Measurements from ENCODE around the gene MMADHC.
A peak's percentile ranks its signal among the peaks of the same experiment; 100 is the strongest.

MMADHC gene

DNA sequence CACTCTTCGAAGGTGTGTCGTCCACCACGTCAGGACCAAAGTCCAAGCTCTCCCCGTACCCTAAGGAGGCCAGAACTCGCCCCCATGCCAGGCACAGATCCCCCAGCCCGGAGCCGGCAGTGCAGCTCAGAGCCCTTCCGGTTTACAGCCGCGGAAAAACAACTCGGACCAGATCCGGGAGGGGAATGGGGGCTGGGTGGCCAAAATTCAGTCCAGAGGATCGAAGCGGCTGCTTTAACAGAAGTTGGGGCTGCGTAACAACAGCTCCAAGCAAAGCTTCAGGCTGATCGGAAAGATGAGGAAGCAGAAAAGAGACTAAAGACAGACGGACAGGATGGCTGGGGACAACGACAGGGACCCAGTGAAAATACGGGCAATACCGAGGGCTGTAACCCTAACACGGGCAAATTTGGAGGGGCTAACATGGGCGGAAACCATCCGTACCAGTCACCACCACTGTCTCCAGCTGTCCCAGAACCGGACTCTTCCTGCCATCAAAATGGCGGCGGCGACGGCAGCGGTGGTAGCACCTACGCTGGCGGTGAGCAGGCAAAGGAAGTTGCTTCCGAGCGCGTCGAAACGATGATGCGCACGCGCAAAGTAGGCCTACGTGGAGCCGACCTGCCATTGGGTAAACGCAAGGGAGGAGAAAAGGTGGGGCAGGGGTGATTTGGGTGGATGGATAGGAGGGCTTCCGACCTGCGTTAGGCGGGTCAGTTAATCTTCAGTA is at the start of gene MMADHC:
TSS of gene MMADHC (minus strand) at position 556 of the 730 bp plus-strand sequence. CDS start 678 bp downstream, outside the sequence.
- DNase-seq (ENCODE audit: low read depth in 2 of 2, low spot score in 1 of 2) = peak; percentile 83 to 86

DNA sequence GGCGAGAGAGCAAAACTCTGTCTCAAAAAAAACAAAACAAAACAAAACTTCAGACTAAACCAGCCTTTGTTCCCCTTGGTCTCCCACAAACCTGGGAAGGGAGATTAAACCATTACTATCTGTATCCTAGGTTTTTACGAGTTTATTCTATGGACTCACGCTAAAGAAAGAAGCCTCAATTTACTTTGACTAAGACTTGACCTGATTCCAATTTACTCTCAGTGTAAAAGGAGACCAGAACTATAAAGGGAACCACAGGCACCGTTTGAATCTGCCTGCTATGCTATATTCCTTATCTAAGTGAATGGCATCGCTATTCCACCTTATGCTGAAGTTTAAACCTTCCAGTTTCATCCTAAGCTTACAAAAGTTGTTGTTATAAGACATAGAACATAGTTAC is 46.5 kb upstream of the MMADHC start:
- no peak for DNase-seq (ENCODE audit: low read depth in 2 of 2, low spot score in 1 of 2)

- no peak for DNase-seq (ENCODE audit: low read depth in 2 of 2, low spot score in 1 of 2)
Measured at GRCh38 chr2:149630445-149630844, 42.9 kb upstream of the MMADHC start.

DNA sequence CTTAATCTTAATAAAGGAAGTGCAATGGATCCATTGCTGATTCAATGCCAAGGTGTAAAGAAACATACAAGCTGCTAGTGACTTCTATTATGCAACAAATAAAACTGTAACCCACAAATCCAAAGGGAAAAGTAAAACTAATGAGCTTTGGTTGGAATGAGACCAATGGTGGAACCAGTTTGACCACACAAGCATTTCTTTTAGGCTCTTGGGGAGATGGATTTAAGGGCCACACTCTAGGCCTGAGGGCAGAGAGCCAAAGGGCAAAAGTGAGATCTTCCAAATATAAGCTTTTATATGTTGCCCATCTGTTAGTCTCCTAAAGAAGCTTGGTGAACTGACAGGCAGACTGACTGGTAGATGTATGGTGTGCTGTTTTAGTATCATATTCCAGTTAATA is 41.5 kb upstream of the MMADHC start:
- DNase-seq (ENCODE audit: low read depth in 2 of 2, low spot score in 1 of 2) = no peak

DNA sequence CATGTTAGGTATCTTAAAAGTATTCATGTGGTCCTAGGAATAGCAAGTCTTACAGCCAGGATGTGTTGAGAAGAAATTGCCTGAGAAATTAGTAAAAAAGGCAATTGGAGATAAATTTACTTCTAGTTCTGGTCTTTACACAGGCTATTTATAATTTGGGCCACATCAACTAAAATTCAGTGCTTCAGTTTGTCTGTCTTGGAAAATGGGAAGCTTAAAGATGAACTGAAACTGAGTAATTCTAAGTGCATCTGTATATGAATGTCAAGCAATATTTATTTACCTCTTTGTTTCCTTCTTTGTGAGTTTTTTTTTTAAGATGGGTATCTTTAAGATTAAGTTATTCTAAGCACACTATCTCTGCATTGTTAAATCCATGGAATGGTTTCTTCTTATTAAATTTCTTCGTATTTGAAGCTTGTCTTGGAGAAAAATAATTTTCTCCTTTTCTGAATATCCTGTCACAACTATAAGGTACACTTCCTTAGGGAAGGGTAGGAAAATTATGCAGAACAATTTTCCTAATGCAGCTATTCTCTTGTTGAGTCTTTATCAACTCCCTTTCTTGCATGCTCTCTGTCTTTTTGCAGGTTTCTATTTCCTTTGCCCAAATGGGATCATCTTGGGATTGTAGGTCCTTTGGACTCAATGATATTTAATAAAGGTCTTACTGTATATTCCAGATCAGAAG is 39.7 kb upstream of the MMADHC start:
- no peak for DNase-seq (ENCODE audit: low read depth in 2 of 2, low spot score in 1 of 2)

GRCh38 chr2:149625671-149626070 is 38.1 kb upstream of the MMADHC start:
- no peak for DNase-seq (ENCODE audit: low read depth in 2 of 2, low spot score in 1 of 2)

GRCh38 chr2:149625271-149625670 is 37.7 kb upstream of the MMADHC start:
- no peak for DNase-seq (ENCODE audit: low read depth in 2 of 2, low spot score in 1 of 2)

- DNase-seq (ENCODE audit: low read depth in 2 of 2, low spot score in 1 of 2) = no peak
Measured at GRCh38 chr2:149622343-149622742, 34.8 kb upstream of the MMADHC start.

DNA sequence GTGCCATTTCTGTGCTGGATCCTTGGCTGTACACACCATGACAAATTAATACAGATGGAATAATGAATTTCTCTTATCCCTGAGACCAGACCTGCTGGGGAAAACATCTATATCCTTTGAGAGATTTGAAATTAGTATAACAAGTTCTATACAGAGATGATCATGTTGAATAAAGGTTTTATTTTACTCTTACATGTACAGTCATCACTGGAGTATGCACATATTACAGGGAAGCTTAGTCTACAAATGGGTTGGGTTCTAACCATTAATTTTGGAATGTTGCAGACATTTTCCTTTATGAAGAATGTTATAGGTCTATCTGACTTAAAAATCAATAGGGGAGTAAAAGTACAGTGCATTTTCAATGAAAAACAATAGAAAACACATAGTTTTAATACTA is 29.9 kb upstream of the MMADHC start:
- no peak for DNase-seq (ENCODE audit: low read depth in 2 of 2, low spot score in 1 of 2)

DNA sequence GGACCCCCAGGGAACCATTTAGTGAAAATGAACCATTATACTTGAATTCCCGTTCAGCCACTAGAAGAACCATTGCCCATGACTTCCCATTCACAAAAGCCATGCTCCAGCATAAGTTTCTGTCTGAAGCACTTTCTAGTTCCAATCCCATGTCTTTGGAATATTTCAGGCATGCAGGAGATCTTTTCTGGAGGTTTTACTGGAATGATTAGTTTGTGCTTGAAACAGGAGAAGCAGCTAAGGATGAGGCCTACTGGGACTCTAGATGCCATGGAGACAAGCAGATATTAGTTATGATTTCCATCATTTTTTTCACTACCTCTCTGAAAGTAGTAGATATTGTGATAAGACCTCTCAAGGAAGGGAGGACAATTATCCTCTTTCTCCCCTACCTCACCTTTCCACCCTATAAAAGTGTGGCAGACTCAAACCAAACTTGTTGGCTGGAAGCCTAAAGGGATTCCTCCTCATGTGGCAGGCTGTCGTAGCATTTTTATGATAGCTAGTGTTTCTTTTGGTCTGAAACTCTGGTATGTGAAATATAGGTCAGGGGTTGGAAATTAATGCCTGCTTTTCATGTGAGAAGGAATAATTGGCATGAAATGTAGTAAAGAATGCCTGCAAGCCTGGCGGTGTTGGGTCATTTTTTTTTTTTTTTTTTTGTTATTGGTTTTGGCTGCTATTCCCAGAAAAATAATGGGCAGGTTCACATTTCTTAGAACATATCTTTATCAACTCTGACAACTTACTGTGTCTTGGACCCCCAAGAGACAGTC is 29.3 kb upstream of the MMADHC start:
- DNase-seq (ENCODE audit: low read depth in 2 of 2, low spot score in 1 of 2) = no peak

DNA sequence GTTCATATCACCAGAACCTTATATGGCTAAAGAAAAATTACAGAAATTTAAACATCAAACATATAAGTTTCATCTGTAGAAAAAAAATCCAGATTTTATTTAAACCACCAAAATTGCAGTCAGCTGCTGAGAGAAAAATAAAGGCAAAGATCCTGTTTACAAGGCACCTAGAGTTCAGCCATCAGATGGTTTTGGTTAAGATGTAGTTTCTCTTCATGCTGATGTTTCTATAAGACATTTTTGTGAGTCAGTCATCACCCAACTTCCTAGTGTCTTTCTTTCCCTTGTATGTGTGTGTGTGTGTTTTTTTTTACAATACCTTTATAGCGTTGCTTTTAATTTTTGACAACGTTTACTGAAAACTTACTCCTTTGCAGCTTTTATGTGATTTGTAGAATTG is 26.1 kb upstream of the MMADHC start:
- DNase-seq (ENCODE audit: low read depth in 2 of 2, low spot score in 1 of 2) = no peak

GRCh38 chr2:149612122-149612521 is 24.5 kb upstream of the MMADHC start:
- no peak for DNase-seq (ENCODE audit: low read depth in 2 of 2, low spot score in 1 of 2)

DNA sequence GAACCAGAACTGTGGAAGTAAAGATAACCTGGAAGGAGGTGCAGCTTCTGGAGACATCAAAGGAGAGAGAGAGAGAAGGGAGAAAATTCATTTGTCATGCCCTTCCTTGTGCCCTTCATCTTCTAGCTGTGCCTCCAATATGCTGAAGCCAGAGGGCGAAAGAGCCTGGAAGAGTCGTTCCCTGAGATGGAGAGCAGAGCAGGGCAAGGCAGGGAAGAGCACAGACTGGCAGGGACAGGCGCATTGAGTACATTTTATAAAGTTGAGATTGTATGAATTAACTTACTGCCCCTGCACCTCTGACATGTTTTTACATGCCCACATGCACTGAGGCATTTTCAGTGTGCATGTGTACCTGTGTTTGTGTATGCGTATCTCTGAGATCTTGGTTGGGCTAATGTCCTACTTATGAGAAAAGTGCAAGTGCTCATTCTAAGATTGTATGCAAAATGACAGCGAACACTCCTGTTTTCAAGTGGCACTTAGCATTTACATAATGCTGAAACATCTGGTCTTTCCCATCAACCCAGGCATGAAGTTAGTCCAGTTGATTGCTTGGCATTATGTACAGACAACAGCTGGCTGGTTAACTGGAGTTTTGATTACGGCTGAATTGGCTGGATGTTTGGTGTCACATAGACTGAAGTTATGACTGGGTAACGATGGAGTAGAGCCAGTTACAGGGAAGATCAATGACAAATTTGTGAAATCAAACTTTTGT is 23.7 kb upstream of the MMADHC start:
- DNase-seq (ENCODE audit: low read depth in 2 of 2, low spot score in 1 of 2) = no peak

DNA sequence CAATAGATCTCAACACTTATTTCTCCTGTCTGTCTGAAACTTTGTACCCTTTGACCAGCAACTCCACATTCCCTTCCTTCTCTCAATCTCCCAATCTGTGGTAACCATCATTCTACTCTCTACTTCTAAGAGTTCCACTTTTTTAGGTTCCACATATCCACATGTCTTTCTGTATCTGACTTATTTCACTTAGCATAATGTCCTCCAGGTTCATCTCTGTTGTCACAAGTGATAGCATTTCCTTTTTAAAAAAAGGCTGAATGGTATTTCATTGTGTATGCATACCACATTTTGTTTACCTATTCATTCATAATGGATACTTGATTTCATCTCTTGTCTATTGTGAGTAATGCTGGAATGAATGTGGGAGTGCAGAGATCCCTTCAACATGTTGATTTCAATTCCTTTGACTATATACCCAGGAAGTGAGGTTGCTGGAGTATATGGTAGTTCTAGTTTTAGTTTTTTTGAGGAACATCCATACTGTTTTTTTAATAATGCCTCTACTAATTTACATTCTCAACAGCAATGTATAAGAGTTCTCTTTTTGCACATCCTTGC is 18.8 kb upstream of the MMADHC start:
- no peak for DNase-seq (ENCODE audit: low read depth in 2 of 2, low spot score in 1 of 2)

GRCh38 chr2:149603248-149603647 is 15.7 kb upstream of the MMADHC start:
- no peak for DNase-seq (ENCODE audit: low read depth in 2 of 2, low spot score in 1 of 2)

DNA sequence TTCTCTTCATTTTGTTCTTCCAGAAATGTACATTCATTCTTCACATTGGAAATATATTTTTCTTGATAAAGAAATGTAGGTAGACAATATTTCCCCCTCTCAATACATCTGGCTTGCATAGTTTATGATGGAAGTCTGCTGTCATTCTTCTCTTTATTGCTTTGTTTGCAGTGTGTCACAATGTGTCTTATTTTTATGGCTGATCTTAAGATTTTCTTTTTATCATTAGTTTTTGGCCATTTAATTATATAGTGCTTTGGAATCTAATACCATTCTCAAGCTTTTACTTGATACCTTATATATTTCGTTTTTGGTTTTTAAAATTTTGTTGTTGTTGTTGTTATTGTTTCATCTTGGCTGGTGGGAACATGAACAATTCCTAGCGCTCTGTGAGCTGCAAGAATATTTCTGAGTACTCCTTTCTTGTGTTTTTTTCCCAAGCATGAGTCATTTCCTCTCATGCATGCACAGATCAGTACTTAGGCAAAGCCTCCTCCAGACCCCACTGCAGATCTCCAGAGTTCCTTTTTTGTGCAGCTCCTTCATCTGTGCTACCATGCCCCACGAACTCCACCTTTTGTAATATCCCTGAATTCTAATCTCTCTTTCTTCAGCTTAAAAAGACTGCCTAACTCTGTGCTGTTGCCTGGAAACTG is 13.7 kb upstream of the MMADHC start:
- no peak for DNase-seq (ENCODE audit: low read depth in 2 of 2, low spot score in 1 of 2)

- DNase-seq (ENCODE audit: low read depth in 2 of 2, low spot score in 1 of 2) = peak in 1 of 2 donors; percentile 9
Measured at GRCh38 chr2:149597668-149598326, 10.2 kb upstream of the MMADHC start.

DNA sequence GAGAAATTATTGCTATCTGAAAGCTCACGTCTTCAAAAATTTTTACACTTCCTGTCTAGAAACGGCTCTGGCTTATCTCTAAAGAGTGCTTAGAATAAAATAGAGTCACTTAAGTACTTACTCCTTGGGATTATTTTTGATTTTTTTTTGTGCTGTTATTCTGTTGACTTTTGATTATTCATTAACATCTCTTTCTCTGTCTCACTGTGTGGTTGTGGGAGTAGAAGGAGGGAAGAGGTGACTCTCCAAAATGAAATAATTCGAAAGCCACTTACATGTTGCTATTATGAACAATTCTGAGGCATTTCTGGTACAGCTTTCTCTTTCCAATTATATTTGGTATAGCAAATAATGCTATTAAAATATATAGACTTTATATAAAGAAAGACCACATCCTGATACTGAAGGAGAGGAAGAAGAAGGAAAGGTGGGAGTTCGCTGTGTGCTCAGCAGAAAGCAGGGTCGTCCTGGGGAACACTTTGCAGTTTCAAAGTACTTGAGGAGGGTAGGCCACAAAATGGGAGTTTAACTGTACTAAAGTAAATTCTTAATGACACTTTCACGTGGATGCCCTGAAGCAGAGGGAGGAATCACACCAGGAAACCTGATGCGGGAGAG is 9.6 kb upstream of the MMADHC start:
- DNase-seq (ENCODE audit: low read depth in 2 of 2, low spot score in 1 of 2) = no peak

- DNase-seq (ENCODE audit: low read depth in 2 of 2, low spot score in 1 of 2) = no peak
Measured at GRCh38 chr2:149596471-149596870, 8.9 kb upstream of the MMADHC start.
